ENCODE data around the gene ADGRD1. TPM values are rescaled to one million over a fixed set of nuclear protein-coding genes. Genes with fewer than 3 reads are reported as not detected.

Gene ADGRD1
- polyA plus RNA-seq, 1 donor, result 84.8 TPM

DNA sequence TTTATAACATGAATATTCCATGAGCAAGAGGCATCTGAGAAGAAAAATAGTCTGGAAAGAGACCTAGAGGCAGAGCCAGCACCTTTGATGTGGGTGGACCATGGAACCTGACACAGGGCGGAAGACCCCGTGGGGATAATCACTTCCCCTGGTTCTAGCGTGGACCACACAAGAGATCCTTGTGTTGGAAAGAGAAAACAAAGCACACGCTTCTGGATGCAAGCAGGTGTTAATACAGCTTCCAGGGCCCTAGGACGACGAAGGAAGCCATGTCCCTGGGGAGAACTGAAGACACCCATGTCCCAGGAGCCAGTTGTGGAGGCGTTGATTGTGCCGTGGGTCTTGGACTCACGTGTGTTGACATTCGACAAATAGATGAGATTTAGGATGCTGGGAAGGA lies 102.9 kb downstream of the ADGRD1 start:
- no peaks in the 10 kb centered on the region for H3K27me3 ChIP-seq (ENCODE audit: control insufficient read depth, insufficient read depth, low read length)
- WGBS (ENCODE audit: insufficient coverage, low lambda C conversion rate), result no CpG with 5 or more reads among the region's 10 CpGs
- peaks cover 12% of the 10 kb centered on the region for H3K36me3 ChIP-seq (ENCODE audit: control insufficient read depth, insufficient read depth, low read length)
- H3K4me3 ChIP-seq (ENCODE audit: low read length), result no peak overlapping the region
- no peaks in the 10 kb centered on the region for H3K4me1 ChIP-seq (ENCODE audit: control insufficient read depth, insufficient read depth, low read length)
- DNase-seq, result no peak
- no peaks in the 10 kb centered on the region for H3K9me3 ChIP-seq (ENCODE audit: control insufficient read depth, low read depth, low read length)
- H3K27ac ChIP-seq (ENCODE audit: low read length), result no peak overlapping the region

DNA sequence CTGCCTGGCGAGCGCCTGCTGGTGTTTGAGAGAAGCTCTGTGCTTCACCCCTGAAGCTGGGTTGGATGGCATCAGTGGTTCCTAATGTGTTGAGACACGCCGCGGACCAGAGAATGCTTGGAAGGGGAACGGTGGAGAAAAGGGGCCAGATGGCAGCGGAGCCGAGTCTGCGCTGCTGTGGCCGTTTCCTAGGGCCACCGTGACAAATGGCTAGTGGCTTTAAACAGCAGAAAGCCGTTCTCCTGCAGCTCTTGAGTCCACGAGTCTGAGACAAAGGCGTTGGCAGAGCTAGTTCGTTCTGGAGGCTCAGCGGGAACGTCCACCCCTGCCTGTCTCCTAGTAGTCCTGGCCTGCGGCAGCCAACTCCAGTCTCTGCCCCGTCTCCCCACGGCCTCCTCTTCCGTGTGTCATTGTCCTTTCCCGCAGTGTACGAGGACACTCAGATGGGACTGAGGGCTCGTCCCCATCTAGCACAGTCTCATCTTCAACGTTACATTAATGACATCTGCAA lies 103.6 kb downstream of the ADGRD1 start:
- WGBS (ENCODE audit: insufficient coverage, low lambda C conversion rate), result 100% methylated on average over 3 of the region's 25 CpGs

DNA sequence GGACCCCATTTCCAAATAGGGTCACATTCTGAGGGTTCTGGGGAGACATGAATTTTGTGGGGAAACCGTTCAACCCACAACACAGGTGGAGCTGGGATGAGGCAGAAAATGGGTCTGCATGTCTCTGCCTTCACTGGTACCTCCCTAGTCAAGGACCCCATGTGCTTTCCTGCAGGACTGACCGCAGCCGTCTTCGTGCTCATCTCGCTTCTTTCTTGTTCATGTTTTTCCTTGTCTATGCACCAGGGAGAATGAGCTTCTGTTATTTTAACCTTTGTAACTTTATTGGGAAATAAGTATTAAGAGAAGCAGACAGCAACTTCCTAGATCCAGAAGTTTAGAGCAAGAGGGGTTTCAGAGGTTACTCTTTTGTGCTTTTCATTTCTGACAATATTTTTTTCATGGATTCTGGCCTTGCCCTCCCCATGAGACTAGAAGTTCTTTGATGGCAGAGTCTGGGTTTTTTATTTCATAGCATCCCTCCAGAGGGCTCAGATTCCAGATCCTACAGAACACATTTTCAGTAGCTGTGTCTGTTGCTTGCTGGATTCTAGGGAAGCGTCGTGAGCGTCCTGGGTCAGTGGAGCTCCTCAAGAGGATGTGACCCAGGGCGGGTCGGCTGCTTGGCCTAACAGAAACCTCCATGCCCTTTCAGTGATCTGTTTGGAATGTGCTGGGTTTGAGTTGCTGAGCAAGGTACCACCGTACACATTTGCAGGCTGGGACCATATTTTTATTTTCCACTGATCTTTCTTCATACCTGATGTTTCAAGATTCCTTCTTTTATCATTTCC lies 104.2 kb downstream of the ADGRD1 start:
- Histone ChIP-seq H3K27ac (ENCODE audit: low read length) (no peak overlapping the region), H3K9me3 (ENCODE audit: control insufficient read depth, low read depth, low read length) (no peaks in the 10 kb centered on the region), H3K4me3 (ENCODE audit: low read length) (no peak overlapping the region), H3K36me3 (ENCODE audit: control insufficient read depth, insufficient read depth, low read length) (peaks cover 9% of the 10 kb centered on the region), H3K4me1 (ENCODE audit: control insufficient read depth, insufficient read depth, low read length) (no peaks in the 10 kb centered on the region), H3K27me3 (ENCODE audit: control insufficient read depth, insufficient read depth, low read length) (no peaks in the 10 kb centered on the region)
- WGBS (ENCODE audit: insufficient coverage, low lambda C conversion rate), result 83% methylated on average over 1 of the region's 11 CpGs
- no peak for DNase-seq

More for the DNA sequence above, 103.6 kb downstream of the ADGRD1 start:
- peaks cover 11% of the 10 kb centered on the region for H3K36me3 ChIP-seq (ENCODE audit: control insufficient read depth, insufficient read depth, low read length)
- H3K9me3 ChIP-seq (ENCODE audit: control insufficient read depth, low read depth, low read length), result no peaks in the 10 kb centered on the region
- H3K4me3 ChIP-seq (ENCODE audit: low read length), result no peak overlapping the region
- DNase-seq, result no peak
- no peak overlapping the region for H3K27ac ChIP-seq (ENCODE audit: low read length)
- no peaks in the 10 kb centered on the region for H3K27me3 ChIP-seq (ENCODE audit: control insufficient read depth, insufficient read depth, low read length)
- no peaks in the 10 kb centered on the region for H3K4me1 ChIP-seq (ENCODE audit: control insufficient read depth, insufficient read depth, low read length)

DNA sequence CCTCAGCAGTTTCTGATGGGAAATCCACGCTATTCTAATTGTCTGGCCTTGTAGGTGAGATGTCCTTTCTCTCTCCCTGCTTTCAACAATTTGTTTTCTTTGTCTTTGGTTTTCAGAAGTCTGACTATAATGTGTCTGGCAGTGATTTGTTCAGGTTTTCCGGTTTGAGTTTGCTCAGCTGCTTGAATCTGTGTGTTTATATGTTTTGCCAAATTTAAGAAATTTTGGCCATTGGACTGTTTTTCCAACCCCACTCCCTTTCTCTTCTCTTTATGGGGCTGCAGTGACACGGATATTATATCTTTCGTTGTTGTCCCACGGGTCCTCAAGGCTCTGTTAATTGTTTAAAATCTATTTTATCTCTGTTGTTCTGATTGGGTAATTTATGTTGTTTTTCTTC lies 105.0 kb downstream of the ADGRD1 start:
- WGBS (ENCODE audit: insufficient coverage, low lambda C conversion rate), result 90% methylated on average over 2 of the region's 5 CpGs
- DNase-seq, result no peak
- Histone ChIP-seq H3K4me1 (ENCODE audit: control insufficient read depth, insufficient read depth, low read length) (no peaks in the 10 kb centered on the region), H3K27ac (ENCODE audit: low read length) (no peak overlapping the region), H3K27me3 (ENCODE audit: control insufficient read depth, insufficient read depth, low read length) (no peaks in the 10 kb centered on the region), H3K36me3 (ENCODE audit: control insufficient read depth, insufficient read depth, low read length) (peaks cover 9% of the 10 kb centered on the region), H3K4me3 (ENCODE audit: low read length) (no peak overlapping the region), H3K9me3 (ENCODE audit: control insufficient read depth, low read depth, low read length) (no peaks in the 10 kb centered on the region)

DNA sequence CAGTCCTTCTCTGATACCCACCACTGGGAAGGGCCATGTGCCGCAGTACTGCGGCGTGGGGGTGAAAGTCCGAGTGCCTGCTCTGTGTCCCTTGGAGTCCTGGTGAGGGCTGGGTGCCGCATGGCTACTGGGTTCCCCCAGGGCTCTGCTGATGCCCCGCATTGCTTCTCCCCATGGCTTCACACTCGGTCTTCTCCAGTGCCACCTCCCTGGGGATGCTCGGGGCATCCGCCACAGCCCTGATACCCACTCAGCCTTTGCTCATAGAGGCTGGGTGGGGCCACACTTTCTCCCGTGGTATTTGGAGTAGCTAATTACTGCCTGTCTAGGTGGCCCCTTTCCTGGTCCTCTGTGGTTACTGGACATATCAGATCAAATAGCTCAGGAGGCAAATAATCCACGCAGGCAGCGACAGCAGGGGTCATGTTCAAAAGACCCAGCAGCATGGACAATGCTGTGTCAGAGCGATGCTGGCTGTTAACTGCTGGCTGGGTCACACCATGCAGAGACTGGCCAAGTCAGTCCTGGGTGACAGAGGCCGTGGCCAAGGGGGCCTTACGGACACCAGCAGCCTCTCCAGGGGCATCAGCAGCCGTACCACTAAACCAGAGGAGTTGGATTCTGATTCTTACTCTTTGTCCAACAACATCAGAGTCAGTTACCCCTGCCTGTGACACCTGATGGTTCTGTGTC lies 106.5 kb downstream of the ADGRD1 start:
- Histone ChIP-seq H3K27me3 (ENCODE audit: control insufficient read depth, insufficient read depth, low read length) (no peaks in the 10 kb centered on the region), H3K9me3 (ENCODE audit: control insufficient read depth, low read depth, low read length) (no peaks in the 10 kb centered on the region), H3K27ac (ENCODE audit: low read length) (no peak overlapping the region), H3K4me1 (ENCODE audit: control insufficient read depth, insufficient read depth, low read length) (no peaks in the 10 kb centered on the region), H3K4me3 (ENCODE audit: low read length) (no peak overlapping the region), H3K36me3 (ENCODE audit: control insufficient read depth, insufficient read depth, low read length) (peaks cover 11% of the 10 kb centered on the region)
- no CpG with 5 or more reads among the region's 16 CpGs for WGBS (ENCODE audit: insufficient coverage, low lambda C conversion rate)
- no peak for DNase-seq

DNA sequence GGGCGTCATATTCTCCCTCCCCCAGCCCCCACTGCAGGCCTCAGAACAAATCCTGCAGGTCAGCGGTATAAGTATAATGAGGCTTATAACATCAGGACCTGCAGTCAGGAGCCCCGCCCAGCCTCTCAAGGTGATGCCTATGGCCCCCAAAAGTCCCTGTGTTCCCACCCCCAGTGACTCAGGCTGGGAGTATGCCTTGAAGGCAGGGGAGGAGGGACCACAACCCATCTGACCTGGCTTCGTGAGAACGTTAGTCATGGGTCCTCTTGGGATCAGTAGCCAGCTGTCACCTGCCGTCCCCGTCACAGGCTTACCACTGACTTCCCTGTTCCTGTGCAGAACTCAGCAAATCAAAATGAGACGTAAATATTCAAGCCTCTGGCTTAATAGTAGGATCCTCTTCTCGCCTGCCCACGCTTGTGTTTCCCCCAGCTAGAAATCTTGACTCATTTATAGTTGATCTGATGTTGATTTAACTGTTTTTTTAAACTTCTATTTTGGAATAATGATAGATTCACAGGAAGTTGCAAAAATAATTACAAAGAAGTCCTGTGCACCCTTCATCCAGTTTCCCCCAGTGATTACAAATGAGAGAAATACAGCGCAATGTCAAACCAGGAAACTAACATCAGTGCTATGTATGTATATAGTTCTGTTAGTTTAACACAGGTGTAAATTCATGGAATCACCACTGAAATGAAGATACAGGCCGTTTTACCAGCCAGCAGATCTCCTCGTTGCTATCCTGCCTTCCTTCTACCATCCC lies 107.5 kb downstream of the ADGRD1 start:
- no peaks in the 10 kb centered on the region for H3K9me3 ChIP-seq (ENCODE audit: control insufficient read depth, low read depth, low read length)
- no peak overlapping the region for H3K4me3 ChIP-seq (ENCODE audit: low read length)
- peaks cover 12% of the 10 kb centered on the region for H3K36me3 ChIP-seq (ENCODE audit: control insufficient read depth, insufficient read depth, low read length)
- no peaks in the 10 kb centered on the region for H3K4me1 ChIP-seq (ENCODE audit: control insufficient read depth, insufficient read depth, low read length)
- H3K27me3 ChIP-seq (ENCODE audit: control insufficient read depth, insufficient read depth, low read length), result no peaks in the 10 kb centered on the region
- WGBS (ENCODE audit: insufficient coverage, low lambda C conversion rate), result 100% methylated on average over 3 of the region's 13 CpGs
- no peak for DNase-seq
- no peak overlapping the region for H3K27ac ChIP-seq (ENCODE audit: low read length)

DNA sequence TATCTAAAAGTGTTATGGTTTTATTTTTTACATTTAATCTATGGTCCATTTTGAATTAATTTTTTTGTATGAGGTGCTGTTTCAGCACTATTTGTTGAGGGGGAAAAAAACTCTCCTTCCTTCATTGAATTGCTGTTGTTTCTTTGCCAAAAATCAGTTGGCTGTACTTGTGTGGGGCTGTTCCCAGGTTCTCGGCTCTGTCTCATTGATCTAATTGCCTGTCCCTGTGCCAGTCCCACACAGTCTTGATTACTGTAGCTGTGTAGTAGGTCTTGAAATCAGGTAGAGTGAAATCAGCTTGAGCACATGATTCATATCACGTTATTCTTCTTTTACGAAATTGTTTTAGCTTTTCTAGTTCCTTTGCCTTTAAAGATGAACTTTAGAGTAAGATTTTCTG lies 109.7 kb downstream of the ADGRD1 start:
- WGBS (ENCODE audit: insufficient coverage, low lambda C conversion rate), result 93% methylated on average over 2 of the region's 3 CpGs
- no peaks in the 10 kb centered on the region for H3K9me3 ChIP-seq (ENCODE audit: control insufficient read depth, low read depth, low read length)
- no peaks in the 10 kb centered on the region for H3K27me3 ChIP-seq (ENCODE audit: control insufficient read depth, insufficient read depth, low read length)
- H3K4me3 ChIP-seq (ENCODE audit: low read length), result no peak overlapping the region
- no peak for DNase-seq
- peaks cover 5% of the 10 kb centered on the region for H3K4me1 ChIP-seq (ENCODE audit: control insufficient read depth, insufficient read depth, low read length)
- peaks cover 12% of the 10 kb centered on the region for H3K36me3 ChIP-seq (ENCODE audit: control insufficient read depth, insufficient read depth, low read length)
- no peak overlapping the region for H3K27ac ChIP-seq (ENCODE audit: low read length)

DNA sequence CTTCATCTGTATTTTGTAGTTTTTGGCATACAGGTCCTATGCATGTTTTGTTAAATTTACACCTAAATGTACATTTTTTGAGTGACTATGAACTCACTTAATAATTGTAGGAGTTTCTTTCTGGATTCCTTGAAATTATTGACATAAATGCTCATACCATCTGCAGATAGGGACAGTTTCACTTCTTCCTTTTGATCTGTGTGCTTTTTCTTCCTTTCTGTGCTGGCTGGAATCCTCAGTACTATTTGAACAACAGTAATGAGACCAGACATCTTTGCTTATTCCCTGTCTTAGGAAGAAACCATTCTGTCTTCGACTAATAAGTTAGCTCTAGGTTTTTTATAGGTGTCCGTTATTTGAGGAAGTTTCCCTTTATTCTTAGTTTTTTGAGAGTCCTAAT lies 110.3 kb downstream of the ADGRD1 start:
- Histone ChIP-seq H3K27ac (ENCODE audit: low read length) (no peak overlapping the region), H3K4me3 (ENCODE audit: low read length) (no peak overlapping the region), H3K36me3 (ENCODE audit: control insufficient read depth, insufficient read depth, low read length) (peaks cover 12% of the 10 kb centered on the region), H3K9me3 (ENCODE audit: control insufficient read depth, low read depth, low read length) (no peaks in the 10 kb centered on the region), H3K27me3 (ENCODE audit: control insufficient read depth, insufficient read depth, low read length) (no peaks in the 10 kb centered on the region), H3K4me1 (ENCODE audit: control insufficient read depth, insufficient read depth, low read length) (peaks cover 5% of the 10 kb centered on the region)
- 100% methylated on average over 2 of the region's 2 CpGs for WGBS (ENCODE audit: insufficient coverage, low lambda C conversion rate)
- DNase-seq, result no peak

DNA sequence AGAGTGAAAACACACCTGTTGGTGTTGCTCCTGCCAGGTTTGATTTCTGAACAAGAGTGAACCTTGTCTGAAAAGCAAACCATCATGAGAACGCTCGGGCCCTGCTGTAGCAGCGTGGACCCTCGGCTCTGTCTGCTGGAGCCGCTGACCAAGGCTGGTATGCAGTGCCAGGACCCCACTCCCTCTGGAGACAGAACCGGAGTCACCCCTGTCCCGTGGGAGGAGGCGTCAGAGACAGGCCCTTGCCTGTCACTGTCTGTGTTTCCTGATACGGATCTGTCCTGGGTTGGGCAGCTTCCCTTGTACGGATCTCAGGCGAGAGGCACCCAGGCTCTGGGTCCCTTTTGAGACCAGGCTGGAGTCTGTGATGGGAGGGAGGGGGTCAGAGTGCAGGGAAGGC lies 111.6 kb downstream of the ADGRD1 start:
- no CpG with 5 or more reads among the region's 11 CpGs for WGBS (ENCODE audit: insufficient coverage, low lambda C conversion rate)
- Histone ChIP-seq H3K4me3 (ENCODE audit: low read length) (no peak overlapping the region), H3K36me3 (ENCODE audit: control insufficient read depth, insufficient read depth, low read length) (peaks cover 11% of the 10 kb centered on the region), H3K27me3 (ENCODE audit: control insufficient read depth, insufficient read depth, low read length) (no peaks in the 10 kb centered on the region), H3K27ac (ENCODE audit: low read length) (no peak overlapping the region), H3K9me3 (ENCODE audit: control insufficient read depth, low read depth, low read length) (no peaks in the 10 kb centered on the region), H3K4me1 (ENCODE audit: control insufficient read depth, insufficient read depth, low read length) (peaks cover 5% of the 10 kb centered on the region)
- DNase-seq, result no peak

DNA sequence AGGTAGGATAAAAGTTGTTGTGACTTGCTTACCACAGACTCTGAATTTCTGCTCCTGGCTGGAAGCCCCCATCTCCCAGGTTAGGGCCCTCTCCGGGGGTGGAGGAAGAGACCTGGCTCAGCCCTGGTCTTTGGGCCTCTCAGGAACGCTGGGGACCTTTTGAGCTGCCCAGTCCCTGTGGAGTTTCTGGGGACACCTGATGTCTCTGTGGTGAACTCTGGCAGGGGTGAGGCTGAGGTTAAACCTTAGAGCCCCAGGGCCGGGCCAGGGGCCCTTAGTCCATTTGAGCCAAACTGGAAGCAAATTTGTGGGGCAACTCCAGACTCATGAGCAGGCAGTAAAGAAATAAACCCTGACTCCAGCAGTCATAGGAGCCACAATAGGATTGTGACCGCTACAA lies 112.1 kb downstream of the ADGRD1 start:
- Histone ChIP-seq H3K27ac (ENCODE audit: low read length) (no peak overlapping the region), H3K36me3 (ENCODE audit: control insufficient read depth, insufficient read depth, low read length) (peaks cover 6% of the 10 kb centered on the region), H3K4me3 (ENCODE audit: low read length) (no peak overlapping the region), H3K27me3 (ENCODE audit: control insufficient read depth, insufficient read depth, low read length) (no peaks in the 10 kb centered on the region), H3K4me1 (ENCODE audit: control insufficient read depth, insufficient read depth, low read length) (peaks cover 5% of the 10 kb centered on the region), H3K9me3 (ENCODE audit: control insufficient read depth, low read depth, low read length) (no peaks in the 10 kb centered on the region)
- no CpG with 5 or more reads among the region's 4 CpGs for WGBS (ENCODE audit: insufficient coverage, low lambda C conversion rate)
- DNase-seq, result no peak

Data from large intestine (tissue), 3 donors.